Naive thymus-derived CD8-positive, alpha-beta T cell (primary cell): ENCODE measurements around the gene THEM5. TPM values are rescaled to one million over a fixed set of nuclear protein-coding genes. Genes with fewer than 3 reads are reported as not detected.
A peak's percentile ranks its signal among the peaks of the same experiment; 100 is the strongest.

Source experiments
- ATAC-seq, 2 donors: fragments of 150-1000 bp; cut with Tn5 transposase in 1 of 2; sonication (Bioruptor Pico), chemical (Tn5 transposase) in 1 of 2; 1 replicate in 1 of 2; 2 replicates in 1 of 2; pipeline ENCODE4 v1.10.0; 2021; ENCODE audit warnings: mild to moderate bottlenecking in 2 of 2, moderate library complexity in 2 of 2
- POLR2A ChIA-PET: fragments of 350-600 bp; sonication (Branson Sonifier 250); formaldehyde crosslinking; loops from one replicate; lab custom pipeline; 2021; ENCODE audit warnings: antibody characterized with exemption; lab: Charles Lee
- DNase-seq, 10 donors: peaks; one replicate each; pipeline versions ENCODE4 v3.0.0 to v3.0.0-alpha.2; 2020 to 2022
- H3K27ac Mint-ChIP-seq, 10 donors: one replicate each; pipeline ENCODE4 v1.8.0; 2020 to 2022; ENCODE audit warnings: mild to moderate bottlenecking in 10 of 10, mixed read lengths in 10 of 10, moderate library complexity in 4 of 10, inconsistent platforms in 1 of 10
- H3K27me3 Mint-ChIP-seq, 5 donors: one replicate each; pipeline ENCODE4 v1.8.0; 2021 to 2022; ENCODE audit warnings: mixed read lengths in 5 of 5
- H3K36me3 Mint-ChIP-seq, 3 donors: one replicate each; pipeline ENCODE4 v1.8.0; 2020 to 2022; ENCODE audit warnings: mixed read lengths in 3 of 3, mild to moderate bottlenecking in 2 of 3, inconsistent platforms in 1 of 3
- H3K4me1 Mint-ChIP-seq, 4 donors: one replicate each; pipeline ENCODE4 v1.8.0; 2021 to 2022; ENCODE audit warnings: mixed read lengths in 4 of 4
- H3K4me3 Mint-ChIP-seq, 10 donors: one replicate each; pipeline ENCODE4 v1.8.0; 2020 to 2022; ENCODE audit warnings: mild to moderate bottlenecking in 10 of 10, mixed read lengths in 10 of 10, moderate library complexity in 6 of 10, inconsistent platforms in 1 of 10
- H3K9me3 Mint-ChIP-seq, 9 donors: one replicate each; pipeline ENCODE4 v1.8.0; 2020 to 2022; ENCODE audit warnings: mixed read lengths in 9 of 9, mild to moderate bottlenecking in 3 of 9, inconsistent platforms in 1 of 9, moderate library complexity in 1 of 9
- polyA plus RNA-seq, 3 donors: library from polyadenylated mRNA; unstranded; fragments of 300-500 nt; fragmentation: Illumina TruSeq; gene quantifications; one replicate each; pipeline ENCODE4 v1.2.3, GENCODE V29; 2021
- total RNA-seq, 8 experiments: library from RNA in 2 of 8; stranded (reverse) in 2 of 8; gene quantifications; one replicate each; pipeline ENCODE4 v1.2.3 and lab custom pipeline; 2021 to 2026

Gene THEM5
- total and polyA plus RNA-seq, 5 experiments from 2014 or later = not detected

GRCh38 chr1:151814971-151815545, 38.5 kb downstream of the THEM5 start:
- ATAC-seq = no peak
- no peaks in the 10 kb centered on the region for H3K27me3 Mint-ChIP-seq
- peaks cover 16 to 47% (median 45%) of the 10 kb centered on the region in 4 donors for H3K4me1 Mint-ChIP-seq
- peak overlapping the region in 6 of 10 donors; percentile 33 to 83 (median 62) for H3K27ac Mint-ChIP-seq
- H3K36me3 Mint-ChIP-seq = no peaks in the 10 kb centered on the region
- peak overlapping the region in 5 of 10 donors; percentile 19 to 78 (median 65) for H3K4me3 Mint-ChIP-seq
- H3K9me3 Mint-ChIP-seq = no peaks in the 10 kb centered on the region
- POLR2A ChIA-PET = no interaction called here
- no peak for DNase-seq

- POLR2A ChIA-PET = no interaction called here
- H3K9me3 Mint-ChIP-seq = no peaks in the 10 kb centered on the region
- ATAC-seq = no peak
- H3K4me3 Mint-ChIP-seq = no peak overlapping the region
- peak overlapping the region in 5 of 10 donors; percentile 1 to 57 (median 38) for H3K27ac Mint-ChIP-seq
- no peak for DNase-seq
- H3K36me3 Mint-ChIP-seq = no peaks in the 10 kb centered on the region
- H3K4me1 Mint-ChIP-seq = peaks cover 13 to 43% (median 40%) of the 10 kb centered on the region in 4 donors
- H3K27me3 Mint-ChIP-seq = no peaks in the 10 kb centered on the region
These were observed 39.1 kb downstream of the THEM5 start for GRCh38 chr1:151814426-151814825.

DNA sequence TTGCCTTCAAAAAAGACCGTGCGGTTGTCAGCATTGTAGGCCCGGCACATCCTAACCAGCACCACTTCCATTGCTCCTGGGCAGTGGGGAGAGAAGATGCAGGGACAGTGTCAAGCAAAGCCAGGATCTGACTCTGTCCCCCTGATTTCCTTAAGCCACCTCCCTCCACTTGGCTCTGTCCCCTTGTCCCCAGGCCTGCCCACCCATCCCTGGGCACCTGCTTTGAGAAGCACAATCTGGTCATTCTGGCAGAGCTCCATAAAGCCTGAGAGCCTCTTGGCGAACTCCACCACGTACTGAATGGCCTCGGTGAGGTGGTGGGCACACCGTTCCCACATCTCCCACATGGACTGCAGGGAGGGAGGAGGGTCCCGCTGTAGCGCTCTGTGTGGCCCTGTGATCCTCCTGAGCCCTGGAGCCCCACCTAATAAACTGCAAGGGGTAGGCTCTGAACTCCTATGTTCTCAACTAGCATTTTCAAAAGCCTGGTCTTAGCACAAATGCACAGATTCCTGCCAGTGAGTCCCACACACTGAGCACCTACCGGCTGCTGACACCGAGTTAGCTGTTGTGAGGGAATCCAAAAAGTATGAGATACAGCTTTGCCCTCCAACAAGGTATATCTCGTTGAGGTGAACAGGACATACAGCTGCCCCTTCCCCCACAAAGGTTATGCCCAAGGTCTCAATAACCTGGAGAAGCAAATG, 40.1 kb downstream of the THEM5 start:
- H3K27ac Mint-ChIP-seq = peak overlapping the region in 2 of 10 donors; percentile 11 to 34
- H3K4me3 Mint-ChIP-seq = peak overlapping the region in 1 of 10 donors; percentile 30

GRCh38 chr1:151811181-151811580, 42.3 kb downstream of the THEM5 start:
- POLR2A ChIA-PET = interaction anchor here (1.2 kb wide), 1 partner anchor 17 kb away, joined by 4 read pairs; no protein-coding TSS in a partner anchor
- peaks cover 15 to 32% (median 24%) of the 10 kb centered on the region in 4 donors for H3K4me1 Mint-ChIP-seq

More for the DNA sequence above, 40.1 kb downstream of the THEM5 start:
- Mint-ChIP-seq H3K27me3 (peaks cover 0 to 1% (median 0%) of the 10 kb centered on the region in 5 donors), H3K4me1 (peaks cover 13 to 43% (median 39%) of the 10 kb centered on the region in 4 donors), H3K36me3 (no peaks in the 10 kb centered on the region), H3K9me3 (no peaks in the 10 kb centered on the region)
- ATAC-seq = no peak
- POLR2A ChIA-PET = no interaction called here
- DNase-seq = no peak

DNA sequence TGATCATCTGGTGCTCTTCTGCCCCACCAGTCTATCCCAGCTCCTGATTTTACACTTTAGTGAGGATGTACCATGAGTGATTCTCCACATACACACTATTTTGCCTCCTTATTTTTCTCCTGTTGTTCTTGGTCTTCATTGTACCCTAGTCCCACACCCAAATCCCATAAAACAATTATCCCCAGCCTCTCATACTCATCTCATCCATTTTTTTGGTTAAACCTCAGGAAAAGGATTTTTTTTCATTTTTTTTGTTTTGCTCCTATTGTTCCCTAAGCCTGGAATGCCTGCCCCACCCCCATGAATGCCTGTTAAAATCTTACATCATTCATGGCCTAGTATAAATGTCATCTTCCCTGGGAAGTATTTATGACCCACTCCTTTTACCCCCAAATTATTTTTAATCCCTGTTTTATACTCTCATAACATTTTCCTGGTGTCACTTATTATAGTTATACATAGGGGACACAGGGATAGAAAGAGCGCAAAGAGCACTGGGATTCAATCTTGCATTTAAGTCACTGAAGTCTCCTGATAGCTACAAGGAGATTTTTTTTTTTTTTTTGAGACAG, 43.4 kb downstream of the THEM5 start:
- DNase-seq (no peak), ATAC-seq (no peak)
- Mint-ChIP-seq H3K9me3 (no peaks in the 10 kb centered on the region), H3K27me3 (peaks cover 0 to 1% (median 0%) of the 10 kb centered on the region in 5 donors), H3K27ac (no peak overlapping the region), H3K36me3 (no peaks in the 10 kb centered on the region), H3K4me1 (peaks cover 8 to 20% (median 14%) of the 10 kb centered on the region in 4 donors), H3K4me3 (no peak overlapping the region)
- POLR2A ChIA-PET = interaction anchor here (0.6 kb wide), 1 partner anchor 295 kb away, joined by 3 read pairs; no protein-coding TSS in a partner anchor

More at GRCh38 chr1:151811181-151811580, 42.3 kb downstream of the THEM5 start:
- Mint-ChIP-seq H3K9me3 (no peaks in the 10 kb centered on the region), H3K36me3 (no peaks in the 10 kb centered on the region), H3K4me3 (no peak overlapping the region), H3K27me3 (peaks cover 0 to 1% (median 0%) of the 10 kb centered on the region in 5 donors), H3K27ac (no peak overlapping the region)
- ATAC-seq (no peak), DNase-seq (no peak)

GRCh38 chr1:151809290-151809984, 44.1 kb downstream of the THEM5 start:
- ATAC-seq = no peak
- H3K27ac Mint-ChIP-seq = no peak overlapping the region
- peaks cover 0 to 1% (median 0%) of the 10 kb centered on the region in 5 donors for H3K27me3 Mint-ChIP-seq
- H3K36me3 Mint-ChIP-seq = no peaks in the 10 kb centered on the region
- no peak for DNase-seq
- POLR2A ChIA-PET = interaction anchor here (0.6 kb wide), 1 partner anchor 294 kb away, joined by 3 read pairs; no protein-coding TSS in a partner anchor
- H3K9me3 Mint-ChIP-seq = no peaks in the 10 kb centered on the region
- H3K4me1 Mint-ChIP-seq = peaks cover 6 to 14% (median 9%) of the 10 kb centered on the region in 4 donors
- H3K4me3 Mint-ChIP-seq = no peak overlapping the region

- POLR2A ChIA-PET = interaction anchor here (0.6 kb wide), 1 partner anchor 1246 kb away, joined by 3 read pairs; no protein-coding TSS in a partner anchor
- Mint-ChIP-seq H3K9me3 (no peaks in the 10 kb centered on the region), H3K27ac (peak overlapping the region in 1 of 10 donors; percentile 48), H3K36me3 (no peaks in the 10 kb centered on the region), H3K27me3 (peaks cover 0 to 1% (median 0%) of the 10 kb centered on the region in 5 donors), H3K4me1 (peaks cover under 1 to 6% (median 5%) of the 10 kb centered on the region in 4 donors), H3K4me3 (no peak overlapping the region)
- DNase-seq = no peak
- no peak for ATAC-seq
These were observed 45.7 kb downstream of the THEM5 start for GRCh38 chr1:151807766-151808165.

DNA sequence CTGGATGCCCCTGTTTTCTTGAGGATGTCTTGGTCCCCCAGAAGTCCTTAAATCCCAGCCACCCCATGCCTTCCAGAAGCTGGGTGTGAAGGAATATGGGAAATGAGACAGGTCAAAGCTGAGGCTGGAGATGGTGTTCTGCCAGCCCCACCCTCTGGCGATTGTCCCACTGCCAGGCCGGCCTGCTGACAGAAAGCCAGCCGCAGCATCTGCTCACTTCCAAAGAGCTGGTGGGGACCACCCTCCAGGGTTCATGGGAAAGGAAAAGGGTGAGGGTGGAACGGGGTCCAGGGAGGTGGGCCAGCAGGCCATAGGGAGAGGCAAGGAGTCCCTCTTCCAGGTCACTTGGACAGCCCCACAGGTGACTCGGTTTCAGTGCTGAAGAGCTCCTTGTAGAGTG, 46.4 kb downstream of the THEM5 start:
- H3K27ac Mint-ChIP-seq = no peak overlapping the region
- POLR2A ChIA-PET = no interaction called here

GRCh38 chr1:151806170-151806569, 47.3 kb downstream of the THEM5 start:
- POLR2A ChIA-PET = no interaction called here
- DNase-seq (no peak), ATAC-seq (no peak)
- H3K27ac Mint-ChIP-seq = no peak overlapping the region
- H3K4me3 Mint-ChIP-seq = no peak overlapping the region
- H3K9me3 Mint-ChIP-seq = no peaks in the 10 kb centered on the region
- H3K27me3 Mint-ChIP-seq = peaks cover 0 to 1% (median 0%) of the 10 kb centered on the region in 5 donors
- H3K4me1 Mint-ChIP-seq = peaks cover 0 to 6% (median 2%) of the 10 kb centered on the region in 4 donors
- H3K36me3 Mint-ChIP-seq = no peaks in the 10 kb centered on the region

More for the DNA sequence above, 46.4 kb downstream of the THEM5 start:
- peaks cover 0 to 1% (median 0%) of the 10 kb centered on the region in 5 donors for H3K27me3 Mint-ChIP-seq
- no peaks in the 10 kb centered on the region for H3K36me3 Mint-ChIP-seq
- DNase-seq (no peak), ATAC-seq (no peak)
- H3K4me3 Mint-ChIP-seq = no peak overlapping the region
- H3K4me1 Mint-ChIP-seq = peaks cover 0 to 6% (median 2%) of the 10 kb centered on the region in 4 donors
- H3K9me3 Mint-ChIP-seq = no peaks in the 10 kb centered on the region

DNA sequence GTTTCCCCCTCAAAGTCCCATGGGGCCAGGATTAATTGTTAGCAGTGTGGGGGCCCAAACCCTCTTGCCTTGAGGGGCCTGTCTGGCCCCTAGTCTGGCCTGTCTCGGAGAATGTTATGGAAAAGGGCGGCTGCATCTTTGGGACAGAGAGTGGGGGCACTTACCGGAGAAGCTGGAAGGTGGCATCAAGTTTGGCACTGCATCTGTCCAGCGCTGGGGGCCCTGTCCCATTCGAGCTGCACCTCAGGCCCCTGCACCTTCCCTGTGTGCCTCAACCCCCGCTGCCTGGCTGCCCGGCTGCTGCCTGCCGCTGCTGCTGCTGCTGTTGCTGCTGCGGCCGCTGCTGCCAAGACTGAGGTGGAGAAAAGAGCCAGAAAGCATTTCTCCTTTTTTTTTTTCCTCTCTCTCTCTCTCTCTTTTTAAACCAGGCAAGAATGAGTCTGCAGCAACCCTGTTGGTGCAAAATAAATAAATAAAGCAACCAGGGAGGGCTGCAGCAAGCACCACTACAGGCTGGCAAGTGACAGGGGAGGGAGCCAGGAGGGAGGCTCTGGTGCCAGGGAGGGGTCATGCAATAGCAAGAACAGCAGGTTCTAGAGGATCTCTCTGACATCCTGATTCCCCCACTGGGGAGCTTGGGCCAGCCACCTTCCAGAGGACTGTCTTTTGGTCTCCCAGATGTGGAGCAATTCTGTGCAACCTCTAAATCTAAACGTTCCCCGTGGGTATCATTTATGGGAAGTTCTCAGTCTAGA, 48.3 kb downstream of the THEM5 start, which contains the start of gene LINGO4:
Gene LINGO4 (minus strand): TSS at position 354 of the 755 bp plus-strand sequence. CDS start 2,715 bp downstream, outside the sequence.
- Mint-ChIP-seq H3K36me3 (no peaks in the 10 kb centered on the region), H3K4me3 (no peak within 1 kb of the TSS), H3K4me1 (peaks cover 5 to 10% (median 7%) of the 10 kb centered on the region in 4 donors), H3K27ac (no peak within 1 kb of the TSS), H3K9me3 (no peaks in the 10 kb centered on the region), H3K27me3 (peaks cover 0 to 1% (median 0%) of the 10 kb centered on the region in 5 donors)
- ATAC-seq (no peak), DNase-seq (no peak)
- POLR2A ChIA-PET = no interaction called here

DNA sequence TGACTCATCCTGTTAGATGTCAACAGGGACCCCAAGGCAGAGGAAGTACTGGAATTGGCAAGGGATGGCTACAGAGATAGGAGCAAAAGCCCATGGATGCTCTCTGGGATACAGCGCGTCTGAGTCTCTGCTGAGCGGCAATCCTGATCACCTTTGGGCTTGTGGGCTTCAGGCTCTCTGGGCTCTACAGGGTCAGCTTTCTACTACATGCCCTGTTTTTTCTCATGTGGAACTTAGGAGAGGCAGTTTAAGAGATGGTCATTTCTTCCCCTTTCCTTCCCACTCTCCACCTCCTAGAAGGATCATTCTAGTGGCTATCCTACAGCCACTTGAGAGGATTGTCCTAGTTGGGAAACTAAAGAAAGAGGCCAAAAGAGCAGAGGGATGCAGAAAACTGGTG, 49.6 kb downstream of the THEM5 start:
- peak overlapping the region in 1 of 10 donors; percentile 11 for H3K27ac Mint-ChIP-seq

More for the DNA sequence above, 49.6 kb downstream of the THEM5 start:
- Mint-ChIP-seq H3K4me3 (no peak overlapping the region), H3K27me3 (peaks cover 0 to 6% (median 0%) of the 10 kb centered on the region in 5 donors), H3K36me3 (peaks cover 0 to 4% (median 0%) of the 10 kb centered on the region in 3 donors), H3K9me3 (no peaks in the 10 kb centered on the region), H3K4me1 (peaks cover 9 to 14% (median 11%) of the 10 kb centered on the region in 4 donors)
- POLR2A ChIA-PET = interaction anchor here (0.6 kb wide), 1 partner anchor 1130 kb away, joined by 3 read pairs; no protein-coding TSS in a partner anchor
- DNase-seq (no peak), ATAC-seq (no peak)
